Hippocampal formation (tissue), 2 donors: Measurements from ENCODE around the gene PPRC1.

Experiments used
- DNase-seq, 2 donors: peaks; one replicate each; lab custom pipeline; 2025; lab: John Stamatoyannopoulos, UW

The PPRC1 gene, protein sequence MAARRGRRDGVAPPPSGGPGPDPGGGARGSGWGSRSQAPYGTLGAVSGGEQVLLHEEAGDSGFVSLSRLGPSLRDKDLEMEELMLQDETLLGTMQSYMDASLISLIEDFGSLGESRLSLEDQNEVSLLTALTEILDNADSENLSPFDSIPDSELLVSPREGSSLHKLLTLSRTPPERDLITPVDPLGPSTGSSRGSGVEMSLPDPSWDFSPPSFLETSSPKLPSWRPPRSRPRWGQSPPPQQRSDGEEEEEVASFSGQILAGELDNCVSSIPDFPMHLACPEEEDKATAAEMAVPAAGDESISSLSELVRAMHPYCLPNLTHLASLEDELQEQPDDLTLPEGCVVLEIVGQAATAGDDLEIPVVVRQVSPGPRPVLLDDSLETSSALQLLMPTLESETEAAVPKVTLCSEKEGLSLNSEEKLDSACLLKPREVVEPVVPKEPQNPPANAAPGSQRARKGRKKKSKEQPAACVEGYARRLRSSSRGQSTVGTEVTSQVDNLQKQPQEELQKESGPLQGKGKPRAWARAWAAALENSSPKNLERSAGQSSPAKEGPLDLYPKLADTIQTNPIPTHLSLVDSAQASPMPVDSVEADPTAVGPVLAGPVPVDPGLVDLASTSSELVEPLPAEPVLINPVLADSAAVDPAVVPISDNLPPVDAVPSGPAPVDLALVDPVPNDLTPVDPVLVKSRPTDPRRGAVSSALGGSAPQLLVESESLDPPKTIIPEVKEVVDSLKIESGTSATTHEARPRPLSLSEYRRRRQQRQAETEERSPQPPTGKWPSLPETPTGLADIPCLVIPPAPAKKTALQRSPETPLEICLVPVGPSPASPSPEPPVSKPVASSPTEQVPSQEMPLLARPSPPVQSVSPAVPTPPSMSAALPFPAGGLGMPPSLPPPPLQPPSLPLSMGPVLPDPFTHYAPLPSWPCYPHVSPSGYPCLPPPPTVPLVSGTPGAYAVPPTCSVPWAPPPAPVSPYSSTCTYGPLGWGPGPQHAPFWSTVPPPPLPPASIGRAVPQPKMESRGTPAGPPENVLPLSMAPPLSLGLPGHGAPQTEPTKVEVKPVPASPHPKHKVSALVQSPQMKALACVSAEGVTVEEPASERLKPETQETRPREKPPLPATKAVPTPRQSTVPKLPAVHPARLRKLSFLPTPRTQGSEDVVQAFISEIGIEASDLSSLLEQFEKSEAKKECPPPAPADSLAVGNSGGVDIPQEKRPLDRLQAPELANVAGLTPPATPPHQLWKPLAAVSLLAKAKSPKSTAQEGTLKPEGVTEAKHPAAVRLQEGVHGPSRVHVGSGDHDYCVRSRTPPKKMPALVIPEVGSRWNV (N-terminal part only)

DNA sequence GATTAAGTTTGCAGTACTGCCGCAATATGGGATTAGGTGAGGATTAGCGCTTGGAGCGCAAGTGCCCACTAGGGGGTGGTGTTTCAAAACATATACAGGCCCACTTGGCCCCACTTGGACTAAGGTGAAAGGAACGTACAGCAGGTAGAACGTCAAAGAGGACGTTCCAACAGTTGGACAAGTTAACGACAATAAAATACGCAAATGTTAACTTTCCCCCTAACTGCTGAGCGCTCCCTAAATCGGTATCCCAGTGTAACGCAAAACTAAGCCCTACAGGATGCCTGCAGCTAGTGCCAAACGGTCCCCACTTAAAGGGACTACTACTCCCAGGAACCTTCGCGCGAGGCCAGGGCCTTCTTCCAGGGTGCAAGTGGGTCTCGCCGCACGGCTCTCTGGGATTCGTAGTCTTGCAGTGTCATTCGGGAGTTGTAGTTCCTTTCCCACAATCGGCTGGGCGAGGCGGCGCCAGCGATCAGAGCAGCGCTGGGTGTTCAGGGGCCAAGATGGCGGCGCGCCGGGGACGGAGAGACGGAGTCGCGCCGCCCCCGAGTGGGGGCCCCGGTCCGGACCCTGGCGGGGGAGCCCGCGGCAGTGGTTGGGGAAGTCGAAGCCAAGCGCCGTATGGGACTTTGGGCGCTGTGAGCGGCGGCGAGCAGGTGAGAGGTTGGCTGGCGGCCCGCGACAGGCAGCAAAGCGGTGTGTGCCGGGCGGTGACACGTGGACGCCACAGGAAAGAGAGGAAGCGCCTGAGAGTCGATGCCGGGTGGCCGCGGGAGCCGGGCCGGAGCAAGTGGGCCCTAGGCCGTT, at the start of gene PPRC1:
Gene PPRC1 (plus strand): TSS at position 478 of the 810 bp plus-strand sequence. CDS start 29 bp downstream, at position 507.
- peak; percentile 99 for DNase-seq

DNA sequence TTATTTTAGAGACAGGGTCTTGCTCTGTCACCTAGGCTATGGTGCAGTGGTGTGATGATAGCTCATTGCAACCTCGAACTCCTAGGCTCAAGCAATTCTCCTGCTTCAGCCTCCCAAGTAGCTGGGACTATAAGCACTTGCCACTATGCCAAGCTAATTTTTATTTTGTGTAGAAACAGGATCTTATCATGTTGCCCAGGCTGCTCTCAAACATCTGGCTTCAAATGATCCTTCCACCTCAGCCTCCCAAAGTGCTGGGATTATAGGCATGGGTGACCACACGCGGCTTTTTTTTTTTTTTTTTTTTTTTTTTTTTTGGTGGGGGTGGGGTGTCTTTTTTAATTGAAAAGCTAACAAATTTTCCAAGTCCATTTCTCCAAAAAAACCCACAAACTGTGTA, 49.3 kb upstream of the PPRC1 start:
- no peak for DNase-seq

DNA sequence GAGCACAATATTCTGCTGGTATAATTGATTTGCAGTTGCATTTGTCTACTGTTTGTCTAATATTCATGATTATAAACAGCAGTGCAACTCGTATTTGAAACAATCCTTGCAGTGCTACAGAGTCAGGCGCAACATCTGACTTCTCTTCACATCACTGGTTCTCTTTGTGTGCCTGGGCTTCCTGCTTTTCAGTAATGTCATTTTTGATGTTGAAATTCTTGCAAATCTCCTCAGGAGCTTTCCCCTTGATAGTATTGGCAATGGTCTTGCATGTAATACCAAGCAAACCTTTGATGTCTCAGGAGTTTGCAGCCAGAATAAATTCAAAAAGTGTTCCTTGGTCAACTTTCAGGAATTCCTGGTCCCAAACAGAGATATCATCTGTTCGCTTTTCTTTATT, 47.5 kb upstream of the PPRC1 start:
- DNase-seq = no peak

DNA sequence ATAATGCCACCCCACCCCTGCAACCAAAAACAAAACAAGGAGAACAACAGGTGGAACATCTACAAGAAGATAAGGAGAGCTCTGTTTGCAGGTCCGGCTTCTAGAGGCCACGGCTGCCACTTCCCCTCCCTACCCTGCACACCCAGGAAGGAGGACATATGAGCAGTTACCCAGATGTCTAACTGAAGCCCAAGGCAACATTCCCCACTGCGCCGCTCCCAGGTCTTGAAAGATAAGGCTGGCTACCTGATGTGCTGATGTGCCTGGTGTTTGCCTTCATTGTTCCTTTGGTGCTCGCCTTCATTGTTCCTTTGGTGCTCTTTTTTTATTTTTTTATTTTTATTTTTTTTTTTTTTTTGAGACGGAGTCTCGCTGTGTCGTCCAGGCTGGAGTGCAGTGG, 46.6 kb upstream of the PPRC1 start:
- no peak for DNase-seq

DNA sequence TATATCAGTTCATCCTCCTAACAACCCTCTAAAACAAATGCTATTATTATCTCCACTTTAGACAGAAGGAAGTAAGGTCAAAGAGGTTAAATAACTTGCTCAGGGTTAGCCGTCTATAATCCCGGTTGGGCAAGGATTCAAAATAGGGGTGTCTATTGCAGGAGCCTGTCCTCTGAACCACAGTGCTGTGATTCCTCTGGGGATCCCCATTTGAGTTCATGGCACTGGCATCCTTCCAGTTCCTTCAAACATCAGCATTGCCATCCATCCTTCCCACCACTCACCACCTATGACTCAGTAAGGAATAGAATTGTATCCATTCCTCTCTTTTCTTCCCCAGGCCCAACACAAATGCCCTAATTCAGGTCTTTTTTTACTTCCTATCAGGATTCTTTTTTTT, 42.1 kb upstream of the PPRC1 start:
- DNase-seq = no peak

DNA sequence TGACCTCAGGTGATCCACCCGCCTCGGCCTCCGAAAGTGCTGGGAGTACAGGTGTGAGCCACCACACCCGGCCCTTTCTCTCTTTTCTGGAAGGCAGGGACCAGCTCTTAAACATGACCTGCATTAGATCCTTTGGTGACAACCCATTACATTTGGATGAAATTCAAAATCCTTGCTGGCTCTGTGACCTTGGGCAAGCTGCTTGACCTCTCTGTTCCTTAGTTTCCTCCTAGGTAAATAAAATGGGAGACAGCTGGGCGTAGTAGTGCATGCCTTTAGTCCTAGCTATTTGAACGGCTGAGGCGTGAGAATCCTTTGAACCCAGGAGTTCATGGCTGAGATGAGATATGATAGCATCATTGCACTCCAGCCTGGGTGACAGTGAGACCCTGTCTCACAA, 36.4 kb upstream of the PPRC1 start:
- DNase-seq = no peak

DNA sequence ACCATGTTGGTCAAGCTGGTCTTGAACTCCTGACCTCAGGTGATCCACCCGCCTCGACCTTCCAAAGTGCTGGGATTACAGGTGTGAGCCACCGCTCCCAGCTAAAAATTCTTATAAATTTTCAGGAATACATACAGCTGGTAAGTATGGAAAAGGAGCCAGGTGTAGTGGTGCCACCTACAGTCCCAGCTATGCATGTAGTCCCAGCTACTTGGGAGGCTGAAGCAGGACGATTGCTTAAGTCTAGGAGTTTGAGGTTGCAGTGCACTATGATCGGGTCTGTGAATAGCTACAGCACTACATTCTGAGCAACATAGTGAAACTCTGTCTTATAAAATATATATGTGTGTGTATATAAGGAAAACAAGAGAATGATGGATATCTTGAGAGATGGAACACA, 31.7 kb upstream of the PPRC1 start:
- no peak for DNase-seq

DNA sequence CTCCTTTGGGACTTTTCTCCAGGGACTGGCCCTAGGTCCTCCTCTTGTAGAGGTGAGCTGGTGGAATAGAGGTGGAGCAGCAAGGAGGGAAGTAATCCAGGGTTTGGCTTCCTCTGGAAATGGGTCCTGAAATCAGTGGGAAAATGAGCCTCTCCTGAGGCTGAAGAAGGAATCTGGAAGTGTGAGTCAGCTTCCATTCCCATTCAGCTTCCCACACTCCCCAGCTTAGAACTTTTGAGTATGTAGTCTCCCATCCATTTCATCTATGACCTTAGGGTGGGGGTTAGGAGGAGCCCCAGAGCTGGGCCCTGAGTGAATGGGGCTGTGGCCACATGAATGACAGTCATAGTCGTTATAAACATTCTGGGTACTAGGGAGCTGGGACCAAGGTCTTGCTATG, 30.4 kb upstream of the PPRC1 start:
- DNase-seq = no peak

DNA sequence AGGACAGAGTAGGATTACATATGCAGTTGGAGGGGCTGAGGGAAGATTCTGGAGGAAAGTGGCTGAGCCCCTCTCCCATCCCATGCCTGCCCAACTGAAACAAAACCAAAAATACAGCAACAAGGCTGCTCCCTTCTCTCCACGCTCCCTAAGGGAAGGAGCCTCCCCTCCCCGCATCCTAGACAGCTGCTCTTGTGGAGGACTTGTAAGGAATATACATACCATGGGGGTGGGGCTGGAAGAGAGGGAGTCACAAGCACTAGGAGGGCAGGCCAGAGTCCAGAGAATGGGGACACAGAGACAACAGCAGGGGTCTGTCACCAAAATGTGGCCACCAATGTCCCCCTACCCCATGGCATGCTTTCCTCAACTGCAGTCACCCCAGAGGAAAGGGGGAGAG, 25.8 kb upstream of the PPRC1 start:
- DNase-seq = no peak

DNA sequence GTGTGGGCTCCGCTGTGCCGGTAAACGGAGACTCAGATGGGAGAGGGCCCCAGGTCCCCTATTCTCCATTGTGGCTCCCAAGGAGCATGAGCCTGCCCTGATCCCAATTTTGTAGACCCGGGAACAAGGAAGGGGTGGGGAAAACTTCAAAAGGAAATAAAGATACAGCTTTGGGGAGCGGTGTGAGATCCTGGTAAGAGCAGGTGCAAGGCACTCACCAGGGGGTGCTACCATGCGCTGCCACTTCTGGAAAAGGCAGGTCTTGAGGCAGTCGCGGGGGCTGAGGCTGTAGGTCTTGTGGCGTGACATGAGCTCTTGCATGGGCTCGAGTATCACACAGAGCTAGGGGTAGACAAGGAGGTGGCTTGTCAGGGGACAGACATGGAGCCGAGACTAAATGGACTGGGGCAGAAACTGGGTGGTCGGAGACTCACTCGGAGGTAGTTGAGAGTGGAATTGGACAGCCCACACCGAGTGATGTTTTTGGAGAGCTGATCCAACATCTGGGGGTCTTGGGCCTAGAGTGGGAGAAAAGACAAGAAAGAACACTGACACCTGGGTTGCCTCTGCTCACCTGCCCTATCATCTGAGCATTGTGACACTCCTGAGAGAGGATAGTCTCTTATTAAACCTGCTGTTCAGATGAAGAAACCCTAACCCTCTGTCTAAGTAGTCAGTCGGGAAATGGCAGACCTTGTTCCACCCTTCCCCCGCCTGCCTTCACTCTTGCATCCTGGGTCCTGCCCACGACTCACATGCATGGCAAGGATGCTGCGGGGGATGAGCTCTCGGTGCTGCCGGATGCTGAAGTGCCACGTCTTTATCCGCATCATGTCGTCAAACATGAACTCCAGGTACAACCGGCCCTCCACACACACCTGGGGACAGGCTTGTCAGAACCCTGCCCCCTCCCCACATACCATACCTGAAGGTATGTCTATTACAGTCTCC, 23.4 kb upstream of the PPRC1 start:
- DNase-seq = no peak

DNA sequence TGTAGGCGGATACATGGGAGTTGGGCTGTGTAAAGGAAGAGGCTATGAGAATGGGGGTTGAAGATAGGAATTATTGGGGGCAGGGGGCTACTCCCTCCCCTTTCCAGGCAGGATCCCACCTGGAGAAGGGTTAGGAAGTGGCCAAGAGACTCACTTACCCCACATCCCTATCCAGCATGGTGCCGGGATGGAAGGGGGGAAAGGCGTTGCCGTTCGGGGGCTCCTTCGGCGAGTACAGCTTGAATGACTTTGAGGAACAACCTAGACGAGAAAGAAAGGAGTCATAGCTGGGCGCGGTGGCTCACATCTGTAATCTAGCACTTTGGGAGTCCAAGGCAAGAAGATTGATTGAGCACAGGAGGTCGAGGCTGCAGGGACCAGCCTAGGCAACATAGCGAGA, 21.6 kb upstream of the PPRC1 start:
- DNase-seq = no peak

DNA sequence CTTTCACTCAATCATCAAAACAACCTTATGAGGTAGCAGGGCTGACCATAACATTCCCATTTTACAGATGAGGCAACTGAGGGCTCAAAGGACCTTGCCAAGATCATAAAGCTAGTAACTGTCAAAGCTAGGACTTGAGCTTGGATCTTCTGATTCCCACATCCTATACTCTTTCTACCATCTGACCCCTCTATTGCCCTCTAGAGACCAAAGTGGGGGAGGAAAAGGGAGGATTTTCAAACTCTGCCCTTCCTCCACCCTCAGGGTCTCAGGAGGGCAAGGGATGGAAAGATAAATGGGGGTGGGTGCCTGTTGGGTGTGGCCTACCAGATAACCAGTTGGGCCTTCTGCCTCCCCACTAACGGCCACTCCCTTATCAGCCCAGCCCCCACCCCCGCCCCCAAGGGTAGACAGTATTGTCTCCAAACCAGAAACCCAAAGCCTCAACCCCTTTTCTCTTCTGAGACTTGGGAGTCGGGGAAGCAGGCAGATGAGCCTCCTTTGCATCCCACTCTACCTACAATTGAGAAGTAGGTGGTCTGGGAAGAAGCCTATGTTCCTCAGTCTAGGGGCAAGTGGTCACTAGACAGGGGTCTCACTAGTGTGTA, 20.5 kb upstream of the PPRC1 start:
- no peak for DNase-seq

DNA sequence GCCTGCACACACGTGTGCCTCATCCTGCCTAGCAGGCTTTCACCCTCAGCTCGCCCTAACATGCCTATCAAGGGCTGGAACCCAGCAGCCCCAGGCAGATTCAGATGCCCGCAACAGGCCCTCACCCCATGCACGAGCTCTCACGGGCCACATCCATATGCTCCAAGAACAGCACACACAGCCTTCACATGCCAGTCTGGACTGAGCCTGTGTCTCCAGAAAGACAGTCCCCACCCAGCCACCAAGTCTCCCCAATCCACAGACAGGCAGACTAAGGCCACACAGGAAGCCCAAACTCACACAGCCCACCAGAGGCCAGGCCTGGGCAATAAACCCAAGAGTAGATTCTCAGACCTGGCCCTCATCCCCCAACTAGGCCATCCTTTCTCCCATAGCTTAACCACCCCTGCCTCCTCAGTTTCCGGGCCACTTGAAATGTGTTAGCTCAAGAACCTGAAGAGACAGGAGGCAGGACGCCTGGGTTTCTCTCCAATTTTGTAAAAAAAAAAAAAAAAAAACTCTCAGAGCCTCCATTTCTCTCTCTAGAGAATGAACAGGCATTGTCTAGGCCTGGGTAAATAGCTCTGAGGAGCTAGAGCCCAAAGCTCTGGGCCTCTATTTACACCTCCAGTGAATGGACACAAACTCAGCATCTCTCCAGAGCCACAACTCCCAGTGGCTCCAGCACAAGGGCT, 19.4 kb upstream of the PPRC1 start:
- no peak for DNase-seq

DNA sequence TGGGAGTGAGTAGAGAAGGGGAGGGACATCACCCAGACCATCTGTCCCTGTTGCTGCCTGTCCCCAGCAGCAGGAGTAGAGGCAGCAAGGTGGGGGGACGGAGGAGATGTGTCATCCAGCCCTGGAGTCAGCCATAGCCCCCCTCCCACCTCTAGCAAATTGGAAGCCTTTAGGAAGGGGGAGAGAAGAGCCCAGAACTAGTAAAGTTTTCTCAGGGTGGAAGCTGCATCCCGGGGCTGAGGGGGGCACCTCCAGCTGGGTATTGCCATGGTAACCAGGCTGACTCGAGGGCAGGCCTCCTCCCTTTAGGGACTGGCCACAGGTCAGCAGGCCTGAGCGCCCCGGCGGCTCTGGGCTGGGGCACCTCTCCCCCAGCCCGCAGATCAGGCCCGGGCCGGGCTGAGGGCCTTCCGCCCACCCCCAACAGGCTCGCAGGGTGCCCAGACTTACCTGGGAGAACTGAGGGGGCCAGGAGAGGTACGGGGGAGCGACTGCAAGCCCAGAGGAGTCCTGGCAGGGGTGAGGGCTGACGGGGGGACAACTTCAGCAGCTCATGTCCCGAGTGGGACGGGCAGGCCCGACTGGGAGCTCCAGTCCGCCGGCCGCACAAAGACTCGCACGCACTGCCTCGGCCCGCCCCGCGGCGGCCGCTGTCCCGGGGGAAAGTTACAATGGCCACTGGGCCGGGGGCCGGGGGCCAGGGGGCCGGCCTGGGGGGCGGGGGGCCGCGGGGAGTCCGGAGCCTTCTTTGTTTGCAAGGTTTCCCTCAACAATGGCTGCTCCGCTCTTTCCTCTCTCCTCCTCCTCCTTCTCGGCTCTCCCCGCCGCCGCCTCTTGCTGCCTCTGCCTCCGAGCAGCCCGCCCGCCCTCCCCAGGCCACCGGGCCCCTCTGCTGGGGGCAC, 18.6 kb upstream of the PPRC1 start:
- DNase-seq = no peak

DNA sequence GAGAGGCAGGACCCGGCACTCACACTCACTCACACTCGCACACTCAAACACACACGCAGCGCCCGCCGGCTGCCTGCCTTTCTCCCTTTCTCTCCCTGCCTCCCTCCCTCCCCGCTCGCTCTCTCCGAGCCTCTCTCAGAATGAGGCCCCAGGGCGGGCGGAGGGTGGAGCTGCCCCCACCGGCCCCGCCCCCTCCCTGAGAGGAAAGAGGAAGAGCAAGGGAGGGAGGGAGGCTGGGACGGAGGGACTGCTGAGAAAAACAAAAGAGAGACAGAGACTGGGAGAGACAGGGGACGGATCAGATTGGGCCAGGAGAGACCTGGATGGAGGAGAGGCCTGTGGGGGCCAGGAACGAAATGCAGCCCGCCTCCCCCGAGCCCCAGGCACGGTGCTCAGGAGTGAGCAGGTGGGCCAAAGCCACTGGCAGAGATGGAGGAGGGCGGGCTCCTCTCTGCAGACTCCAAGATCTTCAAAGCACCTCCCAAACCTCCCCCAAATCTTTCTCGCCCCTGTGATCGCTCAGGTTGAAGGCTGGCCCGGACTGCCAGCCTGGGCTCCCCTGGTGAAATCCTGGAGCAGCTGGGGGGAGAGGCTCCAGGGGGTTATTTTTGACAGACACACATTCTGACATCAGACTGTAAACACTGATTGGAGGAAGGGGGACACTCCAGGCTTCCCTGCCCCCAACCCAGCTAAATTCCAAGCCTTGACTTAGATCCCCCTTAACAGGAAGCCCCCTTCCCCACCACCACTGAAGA, 17.8 kb upstream of the PPRC1 start:
- peak; percentile 88 to 90 for DNase-seq

DNA sequence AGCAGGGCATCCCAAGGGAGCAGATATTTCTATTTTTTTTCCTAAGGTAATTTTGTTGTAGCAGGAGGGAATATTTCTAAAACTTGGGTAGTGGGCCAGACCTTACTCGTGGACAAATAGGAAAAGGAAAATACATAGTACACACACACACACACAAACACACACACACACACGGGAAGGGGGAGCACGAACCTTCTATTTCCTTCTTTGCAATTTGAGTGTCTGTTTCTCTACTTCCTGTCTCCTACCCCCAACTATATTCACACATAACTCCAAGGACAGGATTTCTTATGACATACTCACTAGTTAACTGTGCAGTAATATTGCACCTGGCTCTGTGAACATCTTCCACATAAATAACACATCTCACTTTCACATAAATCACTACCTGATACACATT, 17.1 kb upstream of the PPRC1 start:
- no peak for DNase-seq

DNA sequence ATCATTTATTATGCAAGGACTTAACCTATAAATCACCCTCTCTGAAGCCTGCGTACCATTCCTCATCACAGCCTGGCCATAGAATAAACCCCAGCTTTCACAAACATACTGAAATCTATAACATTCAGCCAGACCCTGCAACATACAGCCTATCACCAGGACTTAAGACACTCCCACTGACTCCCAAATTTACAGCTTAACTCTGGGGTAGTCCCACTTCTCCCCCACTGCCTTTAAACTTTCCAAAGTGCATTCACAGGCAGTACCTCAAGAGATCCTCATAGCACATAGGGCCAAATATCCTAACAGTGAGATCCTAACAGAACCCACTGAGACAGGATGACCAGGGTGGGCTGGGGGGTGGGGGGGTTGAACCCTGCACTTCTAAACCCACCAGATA, 16.2 kb upstream of the PPRC1 start:
- DNase-seq = no peak
